ENCODE results near the gene BCAS3. TPM values are rescaled to one million over a fixed set of nuclear protein-coding genes. Genes with fewer than 3 reads are reported as not detected.

The BCAS3 gene
- total and polyA plus RNA-seq, 2 experiments from 2014 or later, result 18.0 to 20.2 TPM

DNA sequence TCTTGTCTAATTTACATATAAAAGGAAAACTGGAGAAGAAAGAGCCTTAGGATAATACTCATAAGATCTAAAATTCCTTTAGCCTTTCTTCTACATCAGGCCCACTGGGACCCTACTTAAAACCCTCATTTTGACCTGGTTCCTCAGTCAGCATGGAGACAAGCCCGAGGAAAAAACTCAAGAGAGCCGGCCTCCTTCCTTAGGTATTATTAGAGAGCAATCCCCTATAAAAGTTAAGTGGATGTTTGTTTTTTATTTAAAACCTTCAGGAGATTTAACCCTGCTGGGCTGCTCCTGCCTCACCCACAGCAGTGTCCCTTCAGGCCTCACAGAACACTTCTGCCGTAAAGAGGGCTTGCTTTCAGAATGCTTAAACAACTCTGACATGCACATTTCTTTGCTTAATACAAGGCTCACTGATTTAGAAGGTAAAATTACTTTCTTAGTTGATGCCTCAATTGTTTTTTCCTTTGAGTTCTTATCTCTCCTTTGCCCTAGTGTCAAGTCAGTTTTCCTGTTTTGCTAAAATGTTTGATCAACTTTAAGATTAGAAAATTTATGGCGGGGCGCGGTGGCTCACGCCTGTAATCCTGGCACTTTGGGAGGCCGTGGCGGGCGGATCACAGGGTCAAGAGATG lies 576.4 kb downstream of the BCAS3 start:
- H3K79me2 ChIP-seq (ENCODE audit: insufficient read depth), result no peaks in the 10 kb centered on the region
- no peak overlapping the region for H3K4me2 ChIP-seq (ENCODE audit: unreplicated experiment)
- no peaks in the 10 kb centered on the region for H4K20me1 ChIP-seq (ENCODE audit: insufficient read depth)
- 96 to 98% methylated on average over 10 of the region's 10 CpGs for WGBS, 2 experiments (ENCODE audit: low coverage in 1 of 2, low lambda C conversion rate in 2 of 2, missing lambda C conversion rate in 2 of 2)
- H3K4me1 ChIP-seq (ENCODE audit: insufficient read depth), result peaks cover 33% of the 10 kb centered on the region
- TF ChIP-seq EZH2phosphoT487 (IDR thresholded peaks at IDR 0.05; ENCODE audit: insufficient read depth, low read depth) (no peak), EZH2 (IDR thresholded peaks at IDR 0.05; ENCODE audit: insufficient read depth, poor library complexity, severe bottlenecking) (no peak)
- in situ Hi-C loops (cut with MboI), result no loop called here
- H3K36me3 ChIP-seq (ENCODE audit: low read depth), result no peaks in the 10 kb centered on the region
- H3K9me3 ChIP-seq (ENCODE audit: low read depth), result no peaks in the 10 kb centered on the region
- H3F3A ChIP-seq (ENCODE audit: insufficient read depth), result peaks cover 34% of the 10 kb centered on the region
- no peak for DNase-seq
- H3K27me3 ChIP-seq (replicated peaks; ENCODE audit: insufficient read depth), result no peaks in the 10 kb centered on the region
- no peaks in the 10 kb centered on the region for H3K9me2 ChIP-seq (ENCODE audit: insufficient read depth)
- H3K4me3 ChIP-seq, result no peak overlapping the region
- H2AFZ ChIP-seq, result no peak overlapping the region
- no peak overlapping the region for H3K27ac ChIP-seq
- no peak overlapping the region for H3K9ac ChIP-seq

DNA sequence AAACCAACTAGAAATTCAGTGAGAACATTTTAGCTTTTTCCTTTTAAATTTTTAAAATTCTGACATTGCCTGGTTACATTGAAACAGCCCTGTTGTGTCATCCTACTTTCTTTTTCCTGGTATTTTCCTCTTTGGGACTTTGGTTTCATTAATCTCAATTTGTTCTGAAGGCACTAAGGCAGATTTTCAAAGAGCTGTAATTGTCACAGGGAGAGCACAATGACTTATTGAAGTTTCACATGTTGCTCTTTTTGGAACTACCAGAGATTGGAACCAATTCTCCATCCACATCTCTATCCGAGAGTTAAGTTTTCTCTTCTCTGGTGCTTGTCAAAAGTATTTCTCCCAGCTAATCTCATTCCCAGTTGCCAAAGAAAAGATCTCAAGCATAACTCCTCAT lies 577.3 kb downstream of the BCAS3 start:
- no peaks in the 10 kb centered on the region for H3K27me3 ChIP-seq (replicated peaks; ENCODE audit: insufficient read depth)
- DNase-seq, result no peak
- no peaks in the 10 kb centered on the region for H4K20me1 ChIP-seq (ENCODE audit: insufficient read depth)
- TF ChIP-seq EZH2phosphoT487 (IDR thresholded peaks at IDR 0.05; ENCODE audit: insufficient read depth, low read depth) (no peak), EZH2 (IDR thresholded peaks at IDR 0.05; ENCODE audit: insufficient read depth, poor library complexity, severe bottlenecking) (no peak)
- H3K4me3 ChIP-seq, result no peak overlapping the region
- H3K9ac ChIP-seq, result no peak overlapping the region
- no peak overlapping the region for H2AFZ ChIP-seq
- no peak overlapping the region for H3K4me2 ChIP-seq (ENCODE audit: unreplicated experiment)
- H3K27ac ChIP-seq, result no peak overlapping the region
- in situ Hi-C loops (cut with MboI), result no loop called here
- no peaks in the 10 kb centered on the region for H3K9me2 ChIP-seq (ENCODE audit: insufficient read depth)
- no peaks in the 10 kb centered on the region for H3K9me3 ChIP-seq (ENCODE audit: low read depth)
- peaks cover 29% of the 10 kb centered on the region for H3K4me1 ChIP-seq (ENCODE audit: insufficient read depth)
- 88 to 94% methylated on average over 1 of the region's 1 CpG for WGBS, 2 experiments (ENCODE audit: low coverage in 1 of 2, low lambda C conversion rate in 2 of 2, missing lambda C conversion rate in 2 of 2)
- no peaks in the 10 kb centered on the region for H3K79me2 ChIP-seq (ENCODE audit: insufficient read depth)
- H3K36me3 ChIP-seq (ENCODE audit: low read depth), result no peaks in the 10 kb centered on the region
- H3F3A ChIP-seq (ENCODE audit: insufficient read depth), result peaks cover 27% of the 10 kb centered on the region

DNA sequence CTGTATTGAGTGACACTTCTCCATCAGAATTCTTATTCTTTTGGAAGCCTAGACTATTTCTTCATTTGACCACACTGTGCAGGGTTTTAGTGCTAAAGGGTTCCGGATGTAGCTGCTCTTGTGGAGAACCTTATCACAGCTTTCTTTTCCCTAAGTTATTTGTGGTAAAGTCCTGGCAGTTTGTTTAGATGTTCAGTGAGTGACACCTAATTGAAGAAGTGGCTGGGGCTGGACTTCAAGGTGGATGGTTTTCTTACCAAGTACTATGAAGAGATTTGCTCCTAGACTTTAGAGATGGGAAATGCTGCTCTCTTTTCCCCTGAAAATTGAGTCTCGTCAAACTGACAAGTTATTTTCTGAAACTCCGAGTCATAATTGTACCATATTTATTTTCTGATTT lies 578.0 kb downstream of the BCAS3 start:
- Histone ChIP-seq H3K36me3 (ENCODE audit: low read depth) (no peaks in the 10 kb centered on the region), H3K9me3 (ENCODE audit: low read depth) (no peaks in the 10 kb centered on the region), H3K4me1 (ENCODE audit: insufficient read depth) (peaks cover 22% of the 10 kb centered on the region), H4K20me1 (ENCODE audit: insufficient read depth) (no peaks in the 10 kb centered on the region), H3K4me2 (ENCODE audit: unreplicated experiment) (no peak overlapping the region), H3K79me2 (ENCODE audit: insufficient read depth) (no peaks in the 10 kb centered on the region), H3K9me2 (ENCODE audit: insufficient read depth) (no peaks in the 10 kb centered on the region), H3K9ac (no peak overlapping the region), H3F3A (ENCODE audit: insufficient read depth) (peaks cover 20% of the 10 kb centered on the region), H3K27me3 (replicated peaks; ENCODE audit: insufficient read depth) (no peaks in the 10 kb centered on the region), H3K27ac (no peak overlapping the region), H2AFZ (no peak overlapping the region), H3K4me3 (no peak overlapping the region)
- 91 to 100% methylated on average over 3 of the region's 3 CpGs for WGBS, 2 experiments (ENCODE audit: low coverage in 1 of 2, low lambda C conversion rate in 2 of 2, missing lambda C conversion rate in 2 of 2)
- in situ Hi-C loops (cut with MboI), result no loop called here
- TF ChIP-seq EZH2 (IDR thresholded peaks at IDR 0.05; ENCODE audit: insufficient read depth, poor library complexity, severe bottlenecking) (no peak), EZH2phosphoT487 (IDR thresholded peaks at IDR 0.05; ENCODE audit: insufficient read depth, low read depth) (no peak)
- DNase-seq, result no peak

DNA sequence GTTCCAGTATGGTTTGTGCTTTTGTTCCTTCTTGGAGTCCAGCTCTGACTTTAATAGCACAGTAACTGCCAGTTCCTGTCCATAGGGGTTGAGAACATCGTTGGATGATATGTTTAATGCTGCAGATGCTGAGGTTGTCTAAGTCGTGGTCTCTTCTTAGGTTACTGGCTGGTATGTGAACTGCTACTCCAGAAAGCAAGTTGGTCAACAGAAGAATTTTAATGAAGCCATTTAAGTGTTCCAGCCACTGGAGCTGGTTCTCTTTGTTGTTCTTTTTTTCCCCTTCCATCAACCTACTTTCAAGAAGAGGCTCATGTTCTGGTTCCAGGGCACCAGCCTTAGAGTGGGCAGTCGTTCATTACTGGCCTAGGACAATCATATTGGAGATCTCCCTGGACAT lies 581.7 kb downstream of the BCAS3 start:
- TF ChIP-seq EZH2phosphoT487 (IDR thresholded peaks at IDR 0.05; ENCODE audit: insufficient read depth, low read depth), result no peak
- TF ChIP-seq EZH2 (IDR thresholded peaks at IDR 0.05; ENCODE audit: insufficient read depth, poor library complexity, severe bottlenecking), result no peak
- H3K9ac ChIP-seq, result no peak overlapping the region
- no peak overlapping the region for H3K27ac ChIP-seq
- H3K4me3 ChIP-seq, result no peak overlapping the region
- in situ Hi-C loops (cut with MboI), result no loop called here
- no peaks in the 10 kb centered on the region for H3K9me3 ChIP-seq (ENCODE audit: low read depth)
- H4K20me1 ChIP-seq (ENCODE audit: insufficient read depth), result no peaks in the 10 kb centered on the region
- H3K27me3 ChIP-seq (replicated peaks; ENCODE audit: insufficient read depth), result no peaks in the 10 kb centered on the region
- no peaks in the 10 kb centered on the region for H3K36me3 ChIP-seq (ENCODE audit: low read depth)
- no peak overlapping the region for H3K4me2 ChIP-seq (ENCODE audit: unreplicated experiment)
- no peaks in the 10 kb centered on the region for H3K4me1 ChIP-seq (ENCODE audit: insufficient read depth)
- 56 to 64% methylated on average over 3 of the region's 3 CpGs for WGBS, 2 experiments (ENCODE audit: low coverage in 1 of 2, low lambda C conversion rate in 2 of 2, missing lambda C conversion rate in 2 of 2)
- no peaks in the 10 kb centered on the region for H3K9me2 ChIP-seq (ENCODE audit: insufficient read depth)
- no peak overlapping the region for H2AFZ ChIP-seq
- no peaks in the 10 kb centered on the region for H3K79me2 ChIP-seq (ENCODE audit: insufficient read depth)
- no peak for DNase-seq
- no peaks in the 10 kb centered on the region for H3F3A ChIP-seq (ENCODE audit: insufficient read depth)
